ENCODE data around the gene HOXA5. TPM values are rescaled to one million over a fixed set of nuclear protein-coding genes. Genes with fewer than 3 reads are reported as not detected.

The HOXA5 gene
- total RNA-seq, 1 donor from 2014 or later: not detected

- peaks cover 4% of the 10 kb centered on the region for H3K4me1 Mint-ChIP-seq (ENCODE audit: low read depth, unreplicated experiment)
- no peak overlapping the region for H3K27ac Mint-ChIP-seq (ENCODE audit: unreplicated experiment)
- H3K4me3 Mint-ChIP-seq (ENCODE audit: unreplicated experiment): no peak overlapping the region
- H3K9me3 Mint-ChIP-seq (ENCODE audit: unreplicated experiment): peaks cover 9% of the 10 kb centered on the region
- peak; percentile 44 for DNase-seq
- no peak for TF ChIP-seq CTCF (IDR thresholded peaks at IDR 0.05; ENCODE audit: partially characterized antibody, unreplicated experiment)
- H3K36me3 Mint-ChIP-seq (ENCODE audit: unreplicated experiment): no peaks in the 10 kb centered on the region
- peaks cover 53% of the 10 kb centered on the region for H3K27me3 Mint-ChIP-seq (ENCODE audit: unreplicated experiment)
Measured at GRCh38 chr7:27112955-27113949, 30.2 kb downstream of the HOXA5 start.

GRCh38 chr7:27112361-27112760, 31.1 kb downstream of the HOXA5 start:
- no peak for TF ChIP-seq CTCF (IDR thresholded peaks at IDR 0.05; ENCODE audit: partially characterized antibody, unreplicated experiment)
- H3K36me3 Mint-ChIP-seq (ENCODE audit: unreplicated experiment): no peaks in the 10 kb centered on the region
- DNase-seq: no peak
- no peak overlapping the region for H3K4me3 Mint-ChIP-seq (ENCODE audit: unreplicated experiment)
- peaks cover 12% of the 10 kb centered on the region for H3K9me3 Mint-ChIP-seq (ENCODE audit: unreplicated experiment)
- H3K4me1 Mint-ChIP-seq (ENCODE audit: low read depth, unreplicated experiment): peaks cover 6% of the 10 kb centered on the region
- no peak overlapping the region for H3K27ac Mint-ChIP-seq (ENCODE audit: unreplicated experiment)
- H3K27me3 Mint-ChIP-seq (ENCODE audit: unreplicated experiment): peaks cover 50% of the 10 kb centered on the region

- Mint-ChIP-seq H3K27me3 (ENCODE audit: unreplicated experiment) (peaks cover 46% of the 10 kb centered on the region), H3K27ac (ENCODE audit: unreplicated experiment) (no peak overlapping the region), H3K4me3 (ENCODE audit: unreplicated experiment) (no peak overlapping the region), H3K9me3 (ENCODE audit: unreplicated experiment) (peaks cover 16% of the 10 kb centered on the region), H3K4me1 (ENCODE audit: low read depth, unreplicated experiment) (peaks cover 7% of the 10 kb centered on the region), H3K36me3 (ENCODE audit: unreplicated experiment) (no peaks in the 10 kb centered on the region)
- no peak for TF ChIP-seq CTCF (IDR thresholded peaks at IDR 0.05; ENCODE audit: partially characterized antibody, unreplicated experiment)
- DNase-seq: no peak
Measured at GRCh38 chr7:27111751-27112277, 31.7 kb downstream of the HOXA5 start.

GRCh38 chr7:27111042-27111750, 32.3 kb downstream of the HOXA5 start:
- peaks cover 45% of the 10 kb centered on the region for H3K27me3 Mint-ChIP-seq (ENCODE audit: unreplicated experiment)

More at GRCh38 chr7:27111042-27111750, 32.3 kb downstream of the HOXA5 start:
- Mint-ChIP-seq H3K4me3 (ENCODE audit: unreplicated experiment) (peak overlapping the region; percentile 42), H3K4me1 (ENCODE audit: low read depth, unreplicated experiment) (peaks cover 7% of the 10 kb centered on the region), H3K36me3 (ENCODE audit: unreplicated experiment) (no peaks in the 10 kb centered on the region), H3K9me3 (ENCODE audit: unreplicated experiment) (peaks cover 18% of the 10 kb centered on the region), H3K27ac (ENCODE audit: unreplicated experiment) (no peak overlapping the region)
- TF ChIP-seq CTCF (IDR thresholded peaks at IDR 0.05; ENCODE audit: partially characterized antibody, unreplicated experiment): no peak
- DNase-seq: no peak

Measured in glutamatergic neuron (in vitro differentiated cells).